ENCODE measurements around the gene POLR2L.

DNA sequence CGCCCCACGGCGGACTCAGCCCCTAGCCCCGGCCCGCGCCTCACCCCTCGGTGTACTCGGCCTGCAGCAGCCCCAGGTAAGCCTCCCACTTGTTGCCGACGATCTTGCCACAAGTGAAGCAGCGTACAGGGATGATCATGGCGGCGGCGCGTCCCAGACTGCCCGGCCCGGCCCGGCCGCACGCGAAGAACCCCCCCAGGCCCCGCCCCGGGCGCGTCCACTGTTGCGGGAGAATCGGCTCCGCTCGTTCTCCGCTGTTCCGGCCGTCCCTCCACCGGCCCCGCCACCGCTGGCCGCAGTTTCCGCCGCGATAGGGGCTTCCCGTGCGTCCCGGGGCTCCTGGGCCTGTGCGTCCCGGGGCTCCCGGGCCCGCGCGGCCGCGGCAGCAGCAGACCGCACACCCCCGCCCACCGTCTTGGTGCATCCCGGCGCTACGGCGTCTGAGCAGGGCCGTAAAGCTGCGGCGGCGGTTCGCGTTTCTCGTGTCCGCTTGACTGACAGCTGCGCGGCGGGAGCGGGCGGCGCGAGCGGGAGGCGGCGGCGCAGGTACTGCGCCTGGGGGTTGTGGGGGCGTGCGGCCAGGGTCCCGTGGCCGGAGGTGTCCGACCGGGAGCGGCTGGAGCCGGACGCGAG, at the start of gene POLR2L, which contains the start of gene TSPAN4:
- no peak for TF ChIP-seq ZC3H10 (CRISPR knock-in tag; IDR thresholded peaks at IDR 0.05)
- no peak for TF ChIP-seq ESRRG (CRISPR knock-in tag; IDR thresholded peaks at IDR 0.05)
- no peak for TF ChIP-seq CSRNP3 (CRISPR knock-in tag; IDR thresholded peaks at IDR 0.05)
- no peak for TF ChIP-seq SNAI2 (CRISPR knock-in tag; IDR thresholded peaks at IDR 0.05)
- TF ChIP-seq, protein P1, sequence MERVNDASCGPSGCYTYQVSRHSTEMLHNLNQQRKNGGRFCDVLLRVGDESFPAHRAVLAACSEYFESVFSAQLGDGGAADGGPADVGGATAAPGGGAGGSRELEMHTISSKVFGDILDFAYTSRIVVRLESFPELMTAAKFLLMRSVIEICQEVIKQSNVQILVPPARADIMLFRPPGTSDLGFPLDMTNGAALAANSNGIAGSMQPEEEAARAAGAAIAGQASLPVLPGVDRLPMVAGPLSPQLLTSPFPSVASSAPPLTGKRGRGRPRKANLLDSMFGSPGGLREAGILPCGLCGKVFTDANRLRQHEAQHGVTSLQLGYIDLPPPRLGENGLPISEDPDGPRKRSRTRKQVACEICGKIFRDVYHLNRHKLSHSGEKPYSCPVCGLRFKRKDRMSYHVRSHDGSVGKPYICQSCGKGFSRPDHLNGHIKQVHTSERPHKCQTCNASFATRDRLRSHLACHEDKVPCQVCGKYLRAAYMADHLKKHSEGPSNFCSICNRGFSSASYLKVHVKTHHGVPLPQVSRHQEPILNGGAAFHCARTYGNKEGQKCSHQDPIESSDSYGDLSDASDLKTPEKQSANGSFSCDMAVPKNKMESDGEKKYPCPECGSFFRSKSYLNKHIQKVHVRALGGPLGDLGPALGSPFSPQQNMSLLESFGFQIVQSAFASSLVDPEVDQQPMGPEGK (CRISPR knock-in tag; IDR thresholded peaks at IDR 0.05; ENCODE audit: borderline replicate concordance), result no peak
- no peak for TF ChIP-seq ZFP3 (CRISPR knock-in tag; IDR thresholded peaks at IDR 0.05)
- TF ChIP-seq ZNF70 (CRISPR knock-in tag; IDR thresholded peaks at IDR 0.05), result no peak
- TF ChIP-seq, protein P2, sequence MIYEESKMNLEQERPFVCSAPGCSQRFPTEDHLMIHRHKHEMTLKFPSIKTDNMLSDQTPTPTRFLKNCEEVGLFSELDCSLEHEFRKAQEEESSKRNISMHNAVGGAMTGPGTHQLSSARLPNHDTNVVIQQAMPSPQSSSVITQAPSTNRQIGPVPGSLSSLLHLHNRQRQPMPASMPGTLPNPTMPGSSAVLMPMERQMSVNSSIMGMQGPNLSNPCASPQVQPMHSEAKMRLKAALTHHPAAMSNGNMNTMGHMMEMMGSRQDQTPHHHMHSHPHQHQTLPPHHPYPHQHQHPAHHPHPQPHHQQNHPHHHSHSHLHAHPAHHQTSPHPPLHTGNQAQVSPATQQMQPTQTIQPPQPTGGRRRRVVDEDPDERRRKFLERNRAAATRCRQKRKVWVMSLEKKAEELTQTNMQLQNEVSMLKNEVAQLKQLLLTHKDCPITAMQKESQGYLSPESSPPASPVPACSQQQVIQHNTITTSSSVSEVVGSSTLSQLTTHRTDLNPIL (CRISPR knock-in tag; IDR thresholded peaks at IDR 0.05; ENCODE audit: low read depth), result no peak
- no peak for TF ChIP-seq TCF4 (CRISPR knock-in tag; IDR thresholded peaks at IDR 0.05; ENCODE audit: borderline replicate concordance)
- TF ChIP-seq ZFP30 (CRISPR knock-in tag; IDR thresholded peaks at IDR 0.05), result no peak

All from SK-N-SH treated with all-trans-retinoic acid at 6 μM for 48 hours (cell line).